ENCODE measurements around the gene DCTN1. TPM values are rescaled to one million over a fixed set of nuclear protein-coding genes. Genes with fewer than 3 reads are reported as not detected.

Gene DCTN1
- total RNA-seq, 2 donors from 2014 or later: 93.9 to 294 TPM

- peaks cover 11% of the 10 kb centered on the region for H3K4me1 ChIP-seq (replicated peaks)
- no peaks in the 10 kb centered on the region for H3K27me3 ChIP-seq (replicated peaks; ENCODE audit: insufficient read depth)
- no peak for DNase-seq (ENCODE audit: low spot score)
- H3K36me3 ChIP-seq: no peaks in the 10 kb centered on the region
- WGBS: 74% methylated on average over 8 of the region's 8 CpGs
- peak overlapping the region in 1 of 2 donors; percentile 12 for H3K27ac ChIP-seq
- TF ChIP-seq CTCF (IDR thresholded peaks at IDR 0.05) (no peak), POLR2A (IDR thresholded peaks at IDR 0.05) (no peak), POLR2AphosphoS5 (IDR thresholded peaks at IDR 0.05) (no peak)
- no peak overlapping the region for H3K4me3 ChIP-seq
- intact Hi-C loops (cut with DNase I): no loop called here
- no peaks in the 10 kb centered on the region for H3K9me3 ChIP-seq
Observed at GRCh38 chr2:74385396-74385795, 5.3 kb upstream of the DCTN1 start.

- peaks cover 17% of the 10 kb centered on the region for H3K4me1 ChIP-seq (replicated peaks)
- no peaks in the 10 kb centered on the region for H3K36me3 ChIP-seq
- DNase-seq (ENCODE audit: low spot score): no peak
- no peak for TF ChIP-seq POLR2AphosphoS5 (IDR thresholded peaks at IDR 0.05)
- TF ChIP-seq POLR2A (IDR thresholded peaks at IDR 0.05): no peak
- TF ChIP-seq CTCF (IDR thresholded peaks at IDR 0.05): no peak
- no peaks in the 10 kb centered on the region for H3K27me3 ChIP-seq (replicated peaks; ENCODE audit: insufficient read depth)
- intact Hi-C loops (cut with DNase I): no loop called here
- WGBS: 77% methylated on average over 3 of the region's 3 CpGs
- no peak overlapping the region for H3K4me3 ChIP-seq
- peak overlapping the region in 1 of 2 donors; percentile 43 for H3K27ac ChIP-seq
- no peaks in the 10 kb centered on the region for H3K9me3 ChIP-seq
Observed at GRCh38 chr2:74384051-74384450, 3.9 kb upstream of the DCTN1 start.

DNA sequence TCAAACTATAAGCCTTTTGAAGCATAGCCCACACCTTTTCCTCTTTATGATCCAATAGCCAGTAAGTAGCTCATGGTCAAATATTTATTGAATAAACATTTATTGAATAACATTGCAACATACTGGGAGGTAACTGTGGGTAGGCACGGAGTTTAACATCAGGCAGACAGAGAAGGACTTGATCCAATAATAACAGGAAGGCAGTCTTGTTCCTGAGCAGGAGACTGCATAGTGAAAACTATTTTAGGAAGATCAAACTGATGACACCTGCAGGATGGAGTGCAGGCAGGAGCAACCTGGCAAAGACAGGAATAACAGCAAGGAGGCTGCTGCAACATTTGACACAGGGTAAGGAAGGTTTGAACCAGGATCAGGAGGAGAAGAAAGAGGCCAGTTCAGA is 3.1 kb upstream of the DCTN1 start:
- no peaks in the 10 kb centered on the region for H3K9me3 ChIP-seq
- no peaks in the 10 kb centered on the region for H3K36me3 ChIP-seq
- DNase-seq (ENCODE audit: low spot score): peak; percentile 59
- H3K4me1 ChIP-seq (replicated peaks): peaks cover 17% of the 10 kb centered on the region
- no peaks in the 10 kb centered on the region for H3K27me3 ChIP-seq (replicated peaks; ENCODE audit: insufficient read depth)
- peak overlapping the region; percentile 19 to 43 for H3K27ac ChIP-seq
- H3K4me3 ChIP-seq: no peak overlapping the region
- 15% methylated on average over 1 of the region's 1 CpG for WGBS
- TF ChIP-seq CTCF (IDR thresholded peaks at IDR 0.05): no peak
- TF ChIP-seq POLR2AphosphoS5 (IDR thresholded peaks at IDR 0.05): peak; percentile 94
- intact Hi-C loops (cut with DNase I): no loop called here

- no peak overlapping the region for H3K27ac ChIP-seq
- DNase-seq (ENCODE audit: low spot score): no peak
- H3K4me1 ChIP-seq (replicated peaks): peaks cover 17% of the 10 kb centered on the region
- H3K4me3 ChIP-seq: no peak overlapping the region
- H3K9me3 ChIP-seq: no peaks in the 10 kb centered on the region
- intact Hi-C loops (cut with DNase I): no loop called here
- H3K36me3 ChIP-seq: no peaks in the 10 kb centered on the region
- TF ChIP-seq POLR2AphosphoS5 (IDR thresholded peaks at IDR 0.05) (no peak), POLR2A (IDR thresholded peaks at IDR 0.05) (no peak), CTCF (IDR thresholded peaks at IDR 0.05) (no peak)
- 83% methylated on average over 3 of the region's 3 CpGs for WGBS
- no peaks in the 10 kb centered on the region for H3K27me3 ChIP-seq (replicated peaks; ENCODE audit: insufficient read depth)
Observed at GRCh38 chr2:74381751-74382150, 1.6 kb upstream of the DCTN1 start.

DNA sequence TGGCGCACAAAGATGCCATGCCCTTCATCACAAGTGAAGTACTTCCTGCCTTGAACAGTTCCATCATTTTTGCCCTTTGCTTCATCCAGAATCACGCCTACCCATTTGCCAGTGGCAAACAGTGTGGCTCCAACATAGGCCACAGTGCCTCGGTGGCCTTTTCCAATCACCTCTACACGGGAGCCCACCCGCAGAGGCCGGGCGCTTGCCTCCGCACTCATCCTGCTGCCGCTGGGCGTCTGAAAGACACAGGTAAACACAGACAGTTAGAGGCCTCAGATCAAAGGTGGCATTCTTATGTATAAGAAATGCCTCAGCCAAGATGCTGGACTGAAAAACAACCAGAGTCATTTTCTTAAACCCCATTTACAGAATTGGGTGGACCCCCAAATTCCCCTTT is 2.1 kb downstream of the DCTN1 start:
- peaks cover 9% of the 10 kb centered on the region for H3K4me1 ChIP-seq (replicated peaks)
- intact Hi-C loops (cut with DNase I): no loop called here
- no peak overlapping the region for H3K4me3 ChIP-seq
- H3K27ac ChIP-seq: no peak overlapping the region
- DNase-seq (ENCODE audit: low spot score): no peak
- TF ChIP-seq POLR2AphosphoS5 (IDR thresholded peaks at IDR 0.05) (no peak), CTCF (IDR thresholded peaks at IDR 0.05) (no peak), POLR2A (IDR thresholded peaks at IDR 0.05) (no peak)
- WGBS: 89% methylated on average over 10 of the region's 10 CpGs
- H3K9me3 ChIP-seq: no peaks in the 10 kb centered on the region
- H3K36me3 ChIP-seq: no peaks in the 10 kb centered on the region
- no peaks in the 10 kb centered on the region for H3K27me3 ChIP-seq (replicated peaks; ENCODE audit: insufficient read depth)
